D721Med (cell line): ENCODE data around the gene ZNF512.
"Not testable (repeated sequence)": the region's sequence is repeated elsewhere in the genome, so short reads cannot be mapped to it uniquely, and the experiment has no call there.

Experiments
- DNase-seq: peaks from one replicate; pipeline ENCODE4 v3.0.0; 2011; ENCODE audit warnings: low spot score; ENCODE audit not compliant: insufficient read length
- FAIRE-seq: peaks from 2 replicates; lab custom pipeline; 2011; peaks lifted over from hg19 to GRCh38; lab: Jason Lieb, UNC
- CTCF ChIP-seq: IDR thresholded peaks from 2 replicates; pipeline ENCODE4 v1.5.1; 2012; ENCODE audit warnings: mild to moderate bottlenecking, control low read depth; ENCODE audit not compliant: insufficient read depth; ENCODE audit errors: missing control alignments

Gene ZNF512

DNA sequence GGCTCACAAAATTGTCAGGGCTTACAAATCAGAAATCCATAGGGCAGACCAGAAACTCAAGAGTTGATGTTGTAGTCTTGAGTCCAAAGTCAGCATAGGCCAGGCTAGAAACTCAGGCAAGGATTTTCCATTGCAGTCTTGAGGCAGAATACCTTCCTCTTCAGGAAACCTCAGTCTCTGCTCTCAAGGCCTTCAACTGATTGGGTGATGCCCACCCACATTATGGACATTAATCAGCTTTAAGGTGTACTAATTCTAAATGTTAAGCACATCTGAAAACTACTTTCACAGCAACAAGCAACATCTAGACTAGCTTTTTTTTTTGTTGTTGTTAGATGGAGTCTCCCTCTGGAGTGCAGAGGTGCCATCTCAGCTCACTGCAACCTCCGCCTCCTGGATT lies 31.3 kb upstream of the ZNF512 start:
- FAIRE-seq = no peak
- no peak for TF ChIP-seq CTCF
- DNase-seq = no peak

GRCh38 chr2:27552941-27553340 lies 29.9 kb upstream of the ZNF512 start:
- DNase-seq = no peak
- TF ChIP-seq CTCF = no peak
- no peak for FAIRE-seq

GRCh38 chr2:27554451-27554850 lies 28.4 kb upstream of the ZNF512 start:
- FAIRE-seq, DNase-seq: not testable (repeated sequence)

DNA sequence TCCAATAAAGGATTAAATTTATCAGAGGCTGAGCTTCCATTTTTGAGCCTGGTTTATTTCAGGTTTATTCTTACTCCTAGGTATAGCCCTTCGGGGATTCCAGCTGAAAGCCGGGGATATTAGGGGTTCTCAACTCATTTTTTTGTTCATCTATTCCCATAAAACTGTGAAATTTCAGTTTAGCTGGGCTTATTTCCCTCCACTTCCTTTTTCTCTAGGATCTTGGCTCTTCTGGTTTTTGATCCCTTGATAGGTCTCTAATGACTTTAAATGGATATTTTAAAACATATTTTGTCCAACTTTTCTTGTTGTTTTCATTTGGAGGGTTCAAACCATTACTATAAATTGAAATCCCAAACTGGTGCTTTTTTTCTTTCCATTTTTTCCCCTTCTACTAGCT lies 23.6 kb upstream of the ZNF512 start:
- FAIRE-seq (no peak), DNase-seq (no peak)
- no peak for TF ChIP-seq CTCF

- TF ChIP-seq CTCF = no peak
- FAIRE-seq (no peak), DNase-seq (no peak)
These were observed 21.8 kb upstream of the ZNF512 start for GRCh38 chr2:27561060-27561459.

DNA sequence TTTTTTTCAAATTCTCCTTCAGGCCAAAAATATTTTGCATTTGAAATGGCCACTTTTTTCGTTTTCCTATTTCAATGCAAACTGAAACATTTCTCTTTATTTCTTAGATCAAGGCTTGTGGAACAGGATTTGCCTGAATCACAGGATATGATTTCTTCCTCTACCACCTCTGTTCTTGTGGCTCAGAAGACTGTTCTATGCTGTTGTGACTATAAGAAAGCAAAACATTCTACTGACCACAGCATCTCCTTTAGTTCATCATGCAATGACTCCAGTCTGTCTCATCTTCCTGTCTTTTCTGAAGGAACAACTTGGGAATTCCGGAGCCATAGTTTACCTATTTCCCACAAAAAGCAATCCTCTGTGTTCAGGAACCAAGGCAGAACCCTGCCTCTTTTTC lies 16.2 kb upstream of the ZNF512 start:
- TF ChIP-seq CTCF = no peak
- DNase-seq (no peak), FAIRE-seq (no peak)

DNA sequence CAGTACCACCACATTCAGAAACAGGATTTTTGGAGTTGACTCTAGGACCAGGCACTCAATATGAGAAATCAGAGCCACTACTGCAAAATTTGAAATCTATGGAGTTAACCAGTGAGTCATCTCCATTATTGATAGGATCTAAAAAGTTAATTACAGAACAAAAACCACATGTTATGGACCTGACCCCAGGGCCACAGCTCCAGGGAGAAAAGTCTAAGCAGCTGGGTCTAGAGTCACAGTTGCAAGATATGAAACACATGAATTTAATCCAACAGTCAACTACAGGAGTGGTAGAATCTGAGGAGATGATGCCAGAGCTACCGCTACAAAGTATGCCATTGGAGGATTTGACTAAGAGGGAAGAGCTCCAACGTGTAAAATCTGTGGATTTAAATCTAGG lies 13.4 kb upstream of the ZNF512 start:
- DNase-seq (no peak), FAIRE-seq (no peak)
- TF ChIP-seq CTCF = no peak

GRCh38 chr2:27571197-27571596 lies 11.6 kb upstream of the ZNF512 start:
- TF ChIP-seq CTCF = no peak
- DNase-seq = no peak
- FAIRE-seq = no peak
